ENCODE data around the gene GLG1.

Gene GLG1

GRCh38 chr16:74633686-74634085 lies 26.8 kb upstream of the GLG1 start:
- peaks cover 38 to 43% of the 10 kb centered on the region in 2 donors for H3K36me3 ChIP-seq (ENCODE audit: control insufficient read depth in 1 of 2, insufficient read depth in 2 of 2, low read length in 2 of 2)
- no peak overlapping the region for H3K27ac ChIP-seq (ENCODE audit: low read length)
- no peak overlapping the region for H3K4me3 ChIP-seq (ENCODE audit: low read depth in 1 of 2, low read length in 2 of 2)
- H3K9me3 ChIP-seq (ENCODE audit: control insufficient read depth in 1 of 2, low read length in 2 of 2), result no peaks in the 10 kb centered on the region
- no peaks in the 10 kb centered on the region for H3K27me3 ChIP-seq (ENCODE audit: low read depth, low read length)
- H3K4me1 ChIP-seq (ENCODE audit: control insufficient read depth in 1 of 2, insufficient read depth in 2 of 2, low read length in 2 of 2), result no peaks in the 10 kb centered on the region

DNA sequence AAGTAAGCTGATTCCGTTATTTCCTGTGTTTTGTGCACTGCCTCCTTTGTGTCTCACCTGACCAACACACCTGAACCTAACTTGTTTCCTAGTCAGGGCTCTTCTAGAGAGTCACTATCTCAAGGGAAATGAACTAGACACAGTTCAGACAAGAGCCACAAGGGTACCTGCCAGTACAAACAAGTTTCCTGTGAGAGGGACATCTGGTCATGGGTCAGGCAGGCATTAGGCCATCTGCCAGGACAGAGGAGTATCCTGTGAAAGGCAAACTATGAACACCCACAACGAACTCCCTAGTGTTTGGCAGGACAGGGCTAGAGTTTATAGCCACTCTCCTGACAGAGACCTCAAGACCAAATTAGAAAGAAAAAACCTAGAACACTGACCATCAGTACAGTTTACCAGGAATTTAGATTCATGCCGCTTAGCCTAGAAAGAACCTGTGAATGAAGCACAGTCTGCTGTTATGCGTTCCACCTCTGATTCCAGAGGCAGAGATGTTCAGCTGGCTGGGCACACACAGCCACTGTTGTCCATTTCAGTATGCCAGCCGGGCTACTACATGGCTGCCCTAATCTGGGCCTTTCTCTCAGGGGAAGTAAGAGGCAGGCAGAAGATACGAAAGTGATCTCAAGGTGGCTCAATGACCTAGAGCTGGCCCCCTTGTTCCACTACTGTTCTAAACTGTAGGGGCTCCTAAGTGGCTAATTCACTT lies 20.7 kb upstream of the GLG1 start:
- H3K9me3 ChIP-seq (ENCODE audit: control insufficient read depth in 1 of 2, low read length in 2 of 2), result no peaks in the 10 kb centered on the region
- no peak overlapping the region for H3K4me3 ChIP-seq (ENCODE audit: low read depth in 1 of 2, low read length in 2 of 2)
- H3K4me1 ChIP-seq (ENCODE audit: control insufficient read depth in 1 of 2, insufficient read depth in 2 of 2, low read length in 2 of 2), result peaks cover 0 to 9% of the 10 kb centered on the region in 2 donors
- H3K36me3 ChIP-seq (ENCODE audit: control insufficient read depth in 1 of 2, insufficient read depth in 2 of 2, low read length in 2 of 2), result peaks cover 55 to 63% of the 10 kb centered on the region in 2 donors
- no peaks in the 10 kb centered on the region for H3K27me3 ChIP-seq (ENCODE audit: low read depth, low read length)
- no peak overlapping the region for H3K27ac ChIP-seq (ENCODE audit: low read length)

DNA sequence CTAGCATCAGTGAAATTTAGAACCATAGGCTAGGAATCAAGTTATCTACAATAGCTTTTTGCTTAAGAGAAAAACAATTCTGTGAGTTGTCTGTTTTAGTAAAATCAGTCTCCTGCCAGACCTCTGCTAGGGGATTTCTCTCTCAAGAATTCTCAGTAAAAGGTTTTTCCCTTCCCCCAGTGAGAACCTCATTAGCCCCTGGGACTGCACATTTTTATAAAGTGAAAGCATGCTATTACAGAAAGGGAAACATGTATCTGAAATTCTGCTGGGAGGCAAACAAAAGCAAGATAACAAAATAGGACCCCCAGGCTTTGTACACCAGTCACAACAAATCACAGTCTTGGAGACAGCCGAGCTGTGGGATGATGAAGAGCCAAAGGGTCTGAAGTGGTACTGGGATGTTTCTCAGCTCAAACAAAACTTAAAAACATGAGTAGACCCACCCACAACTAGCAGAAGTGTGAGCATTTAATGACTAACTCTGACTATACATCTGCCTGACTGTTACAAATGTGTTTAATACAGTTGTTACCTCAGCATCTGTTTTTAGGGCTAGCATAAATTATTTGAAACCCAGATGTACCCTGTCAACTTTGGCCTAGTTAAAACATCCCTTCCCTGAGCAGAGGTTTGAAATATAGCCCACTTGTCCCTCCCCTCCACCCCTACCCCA lies 20.0 kb upstream of the GLG1 start:
- peaks cover 0 to 9% of the 10 kb centered on the region in 2 donors for H3K4me1 ChIP-seq (ENCODE audit: control insufficient read depth in 1 of 2, insufficient read depth in 2 of 2, low read length in 2 of 2)
- H3K27ac ChIP-seq (ENCODE audit: low read length), result no peak overlapping the region
- H3K27me3 ChIP-seq (ENCODE audit: low read depth, low read length), result no peaks in the 10 kb centered on the region
- H3K4me3 ChIP-seq (ENCODE audit: low read depth in 1 of 2, low read length in 2 of 2), result no peak overlapping the region
- no peaks in the 10 kb centered on the region for H3K9me3 ChIP-seq (ENCODE audit: control insufficient read depth in 1 of 2, low read length in 2 of 2)
- H3K36me3 ChIP-seq (ENCODE audit: control insufficient read depth in 1 of 2, insufficient read depth in 2 of 2, low read length in 2 of 2), result peaks cover 50 to 63% of the 10 kb centered on the region in 2 donors

DNA sequence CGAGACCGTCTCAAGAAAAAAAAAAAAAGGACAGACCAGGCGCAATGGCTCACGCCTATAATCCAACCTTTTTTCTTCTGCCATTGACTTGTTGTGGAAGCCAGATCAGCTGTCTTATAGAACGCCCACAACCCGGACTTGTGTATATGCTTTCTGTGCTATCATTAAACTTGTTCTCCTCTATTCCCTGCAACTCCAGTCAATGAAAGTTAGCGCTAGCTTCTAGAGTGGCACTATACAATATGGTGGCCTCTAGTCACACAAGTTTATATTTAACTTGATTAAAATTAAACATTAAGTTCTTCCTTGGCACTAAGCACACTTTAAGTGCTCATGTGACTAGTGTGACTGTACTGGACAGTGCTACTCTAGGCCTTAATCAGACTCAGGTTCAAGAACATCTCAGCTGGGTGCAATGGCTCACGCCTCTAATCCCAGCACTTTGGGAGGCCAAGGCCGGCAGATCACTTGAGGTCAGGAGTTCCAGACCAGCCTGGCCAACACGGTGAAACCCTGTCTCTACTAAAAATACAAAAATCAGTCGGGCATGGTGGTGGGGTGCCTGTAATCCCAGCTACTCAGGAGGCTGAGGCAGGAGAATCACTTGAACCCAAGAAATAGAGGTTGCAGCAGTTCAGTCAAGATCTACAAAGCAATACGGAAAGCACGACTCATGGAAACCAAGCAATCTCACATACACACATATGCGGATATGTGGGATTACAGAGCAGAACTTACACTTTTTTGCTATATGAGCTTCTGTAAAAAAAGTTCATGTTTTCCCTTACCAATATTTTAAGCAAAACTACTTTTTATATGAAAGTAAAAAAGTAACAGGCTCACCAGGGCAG lies 18.8 kb upstream of the GLG1 start:
- H3K4me3 ChIP-seq (ENCODE audit: low read depth in 1 of 2, low read length in 2 of 2), result no peak overlapping the region
- no peak overlapping the region for H3K27ac ChIP-seq (ENCODE audit: low read length)
- H3K27me3 ChIP-seq (ENCODE audit: low read depth, low read length), result no peaks in the 10 kb centered on the region
- peaks cover 0 to 9% of the 10 kb centered on the region in 2 donors for H3K4me1 ChIP-seq (ENCODE audit: control insufficient read depth in 1 of 2, insufficient read depth in 2 of 2, low read length in 2 of 2)
- no peaks in the 10 kb centered on the region for H3K9me3 ChIP-seq (ENCODE audit: control insufficient read depth in 1 of 2, low read length in 2 of 2)
- H3K36me3 ChIP-seq (ENCODE audit: control insufficient read depth in 1 of 2, insufficient read depth in 2 of 2, low read length in 2 of 2), result peaks cover 42 to 61% of the 10 kb centered on the region in 2 donors

GRCh38 chr16:74623839-74624235 lies 16.9 kb upstream of the GLG1 start:
- H3K27me3 ChIP-seq (ENCODE audit: low read depth, low read length), result no peaks in the 10 kb centered on the region
- H3K9me3 ChIP-seq (ENCODE audit: control insufficient read depth in 1 of 2, low read length in 2 of 2), result no peaks in the 10 kb centered on the region
- H3K4me1 ChIP-seq (ENCODE audit: control insufficient read depth in 1 of 2, insufficient read depth in 2 of 2, low read length in 2 of 2), result peaks cover 0 to 9% of the 10 kb centered on the region in 2 donors
- H3K36me3 ChIP-seq (ENCODE audit: control insufficient read depth in 1 of 2, insufficient read depth in 2 of 2, low read length in 2 of 2), result peaks cover 37 to 49% of the 10 kb centered on the region in 2 donors
- H3K4me3 ChIP-seq (ENCODE audit: low read depth in 1 of 2, low read length in 2 of 2), result no peak overlapping the region
- no peak overlapping the region for H3K27ac ChIP-seq (ENCODE audit: low read length)

GRCh38 chr16:74623214-74623838 lies 16.4 kb upstream of the GLG1 start:
- Histone ChIP-seq H3K4me3 (ENCODE audit: low read depth in 1 of 2, low read length in 2 of 2) (no peak overlapping the region), H3K4me1 (ENCODE audit: control insufficient read depth in 1 of 2, insufficient read depth in 2 of 2, low read length in 2 of 2) (peaks cover 0 to 9% of the 10 kb centered on the region in 2 donors), H3K36me3 (ENCODE audit: control insufficient read depth in 1 of 2, insufficient read depth in 2 of 2, low read length in 2 of 2) (peaks cover 32 to 48% of the 10 kb centered on the region in 2 donors), H3K27ac (ENCODE audit: low read length) (no peak overlapping the region), H3K27me3 (ENCODE audit: low read depth, low read length) (no peaks in the 10 kb centered on the region), H3K9me3 (ENCODE audit: control insufficient read depth in 1 of 2, low read length in 2 of 2) (no peaks in the 10 kb centered on the region)

- Histone ChIP-seq H3K9me3 (ENCODE audit: control insufficient read depth in 1 of 2, low read length in 2 of 2) (no peaks in the 10 kb centered on the region), H3K27me3 (ENCODE audit: low read depth, low read length) (no peaks in the 10 kb centered on the region), H3K36me3 (ENCODE audit: control insufficient read depth in 1 of 2, insufficient read depth in 2 of 2, low read length in 2 of 2) (peaks cover 20 to 35% of the 10 kb centered on the region in 2 donors), H3K4me1 (ENCODE audit: control insufficient read depth in 1 of 2, insufficient read depth in 2 of 2, low read length in 2 of 2) (peaks cover 0 to under 1% of the 10 kb centered on the region in 2 donors), H3K27ac (ENCODE audit: low read length) (no peak overlapping the region), H3K4me3 (ENCODE audit: low read depth in 1 of 2, low read length in 2 of 2) (no peak overlapping the region)
Measured at GRCh38 chr16:74622005-74622404, 15.1 kb upstream of the GLG1 start.

GRCh38 chr16:74617206-74617788 lies 10.4 kb upstream of the GLG1 start:
- no peaks in the 10 kb centered on the region for H3K4me1 ChIP-seq (ENCODE audit: control insufficient read depth in 1 of 2, insufficient read depth in 2 of 2, low read length in 2 of 2)
- no peak overlapping the region for H3K27ac ChIP-seq (ENCODE audit: low read length)
- H3K27me3 ChIP-seq (ENCODE audit: low read depth, low read length), result no peaks in the 10 kb centered on the region
- H3K9me3 ChIP-seq (ENCODE audit: control insufficient read depth in 1 of 2, low read length in 2 of 2), result no peaks in the 10 kb centered on the region
- no peak overlapping the region for H3K4me3 ChIP-seq (ENCODE audit: low read depth in 1 of 2, low read length in 2 of 2)
- peaks cover 3 to 4% of the 10 kb centered on the region in 2 donors for H3K36me3 ChIP-seq (ENCODE audit: control insufficient read depth in 1 of 2, insufficient read depth in 2 of 2, low read length in 2 of 2)

DNA sequence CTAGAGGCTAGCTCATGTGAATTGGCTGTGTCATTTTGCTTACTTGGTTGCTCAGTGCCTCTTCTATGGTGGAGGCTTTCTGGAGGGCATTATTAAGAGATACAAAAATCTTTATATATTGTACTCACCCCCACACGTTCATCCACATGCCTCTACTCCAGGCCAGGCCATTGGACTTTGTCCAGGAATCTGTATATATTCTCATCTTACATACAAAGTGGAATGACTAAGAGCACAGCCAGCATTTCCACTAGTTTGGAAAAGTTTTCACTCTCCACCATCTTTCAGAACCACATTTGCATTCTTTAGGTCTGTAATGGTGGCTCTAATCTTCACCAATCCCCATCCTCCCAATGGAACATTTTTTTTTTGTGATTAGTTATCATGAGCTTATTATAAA lies 4.8 kb upstream of the GLG1 start:
- Histone ChIP-seq H3K27ac (ENCODE audit: low read length) (no peak overlapping the region), H3K4me3 (ENCODE audit: low read depth in 1 of 2, low read length in 2 of 2) (no peak overlapping the region), H3K36me3 (ENCODE audit: control insufficient read depth in 1 of 2, insufficient read depth in 2 of 2, low read length in 2 of 2) (peaks cover 0 to 2% of the 10 kb centered on the region in 2 donors), H3K4me1 (ENCODE audit: control insufficient read depth in 1 of 2, insufficient read depth in 2 of 2, low read length in 2 of 2) (peaks cover 0 to 5% of the 10 kb centered on the region in 2 donors), H3K9me3 (ENCODE audit: control insufficient read depth in 1 of 2, low read length in 2 of 2) (no peaks in the 10 kb centered on the region), H3K27me3 (ENCODE audit: low read depth, low read length) (no peaks in the 10 kb centered on the region)

DNA sequence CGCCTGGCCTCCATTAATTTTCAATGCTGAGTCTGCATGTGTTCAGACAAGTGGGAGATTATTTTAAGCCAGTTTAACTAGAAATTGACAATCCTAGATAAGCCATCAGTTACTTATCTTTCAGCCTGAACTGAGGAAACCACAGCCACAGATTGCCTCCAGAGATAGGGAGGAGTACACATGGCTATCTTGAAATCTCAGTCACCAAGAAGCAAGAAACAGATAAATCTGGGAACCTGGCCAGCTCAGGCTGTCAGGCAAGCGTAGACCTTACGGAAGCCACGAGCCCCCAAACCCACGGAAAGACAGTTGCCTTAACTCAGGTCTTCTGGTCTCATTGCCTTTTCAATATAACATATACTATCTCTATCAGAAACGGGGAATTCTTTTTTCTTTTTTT lies 2.0 kb upstream of the GLG1 start:
- Histone ChIP-seq H3K4me1 (ENCODE audit: control insufficient read depth in 1 of 2, insufficient read depth in 2 of 2, low read length in 2 of 2) (peaks cover 17 to 19% of the 10 kb centered on the region in 2 donors), H3K27me3 (ENCODE audit: low read depth, low read length) (no peaks in the 10 kb centered on the region), H3K4me3 (ENCODE audit: low read depth in 1 of 2, low read length in 2 of 2) (no peak overlapping the region), H3K9me3 (ENCODE audit: control insufficient read depth in 1 of 2, low read length in 2 of 2) (no peaks in the 10 kb centered on the region), H3K27ac (ENCODE audit: low read length) (no peak overlapping the region), H3K36me3 (ENCODE audit: control insufficient read depth in 1 of 2, insufficient read depth in 2 of 2, low read length in 2 of 2) (peaks cover 0 to 5% of the 10 kb centered on the region in 2 donors)

Data from muscle layer of duodenum (tissue), 2 donors.